Smooth muscle cell (in vitro differentiated cells): ENCODE data around the gene ADGRV1. TPM values are rescaled to one million over a fixed set of nuclear protein-coding genes. Genes with fewer than 3 reads are reported as not detected.
A peak's percentile ranks its signal among the peaks of the same experiment; 100 is the strongest.

Experiments
- DNase-seq: peaks from one replicate; lab custom pipeline; 2025; ENCODE audit not compliant: unreplicated experiment; lab: John Stamatoyannopoulos, UW
- H2AFZ ChIP-seq: fragments of 200-600 bp; sonication (generic); 2 replicates; pipeline ENCODE4 v1.6.0; 2016; ENCODE audit warnings: antibody characterized with exemption, low read depth, mild to moderate bottlenecking
- H3F3A ChIP-seq: fragments of 200-600 bp; sonication (generic); 2 replicates; pipeline ENCODE4 v1.6.0; 2017; ENCODE audit warnings: antibody characterized with exemption, low read depth
- H3K27ac ChIP-seq: fragments of 200-600 bp; sonication (generic); 2 replicates; pipeline ENCODE4 v1.5.1; 2016; ENCODE audit warnings: low read depth, mild to moderate bottlenecking
- H3K27me3 ChIP-seq: fragments of 200-600 bp; sonication (generic); 2 replicates; pipeline ENCODE4 v1.6.1; 2016; ENCODE audit warnings: low read depth, mild to moderate bottlenecking
- H3K36me3 ChIP-seq: fragments of 200-600 bp; sonication (generic); 2 replicates; pipeline ENCODE4 v1.5.1; 2016; ENCODE audit warnings: low read depth
- H3K4me1 ChIP-seq: fragments of 200-600 bp; sonication (generic); 2 replicates; pipeline ENCODE4 v1.5.1; 2016; ENCODE audit warnings: low read depth
- H3K4me2 ChIP-seq: fragments of 200-600 bp; sonication (generic); 2 replicates; pipeline ENCODE4 v1.6.0; 2016; ENCODE audit warnings: mild to moderate bottlenecking
- H3K4me3 ChIP-seq: fragments of 200-600 bp; sonication (generic); 2 replicates; pipeline ENCODE4 v1.5.1; 2016; ENCODE audit warnings: mild to moderate bottlenecking
- H3K79me2 ChIP-seq: fragments of 200-600 bp; sonication (generic); 2 replicates; pipeline ENCODE4 v1.6.0; 2016; ENCODE audit warnings: low read depth, mild to moderate bottlenecking
- H3K9ac ChIP-seq: fragments of 200-600 bp; sonication (generic); 2 replicates; pipeline ENCODE4 v1.6.0; 2016; ENCODE audit warnings: low read depth
- H3K9me3 ChIP-seq: fragments of 200-600 bp; sonication (generic); replicated peaks from 2 replicates; pipeline ENCODE4 v1.5.1; 2016; ENCODE audit warnings: low read depth
- H4K20me1 ChIP-seq: fragments of 200-600 bp; sonication (generic); 2 replicates; pipeline ENCODE4 v1.6.0; 2016; ENCODE audit warnings: low read depth
- CTCF ChIP-seq: fragments of 200-600 bp; sonication (generic); IDR thresholded peaks from 2 replicates; pipeline ENCODE4 v1.5.1; 2017; ENCODE audit warnings: borderline replicate concordance, mild to moderate bottlenecking, antibody characterized with exemption; ENCODE audit not compliant: insufficient read depth, poor library complexity, severe bottlenecking
- WGBS: methylation state at CpG from one replicate; pipeline ENCODE4 v1.1.7; 2016; ENCODE audit warnings: low lambda C conversion rate; 5-methylcytosine and 5-hydroxymethylcytosine counted together
- polyA plus RNA-seq: library from polyadenylated mRNA; unstranded; fragments of >200 nt; fragmentation: Nextera tagmentation; extraction: Ambion mirVana; gene quantifications from 2 replicates; pipeline ENCODE4 v1.2.1, GENCODE V29; 2016
- total RNA-seq: library from RNA; depleted of rRNA; stranded (reverse); fragments of >200 nt; gene quantifications from 2 replicates; pipeline ENCODE4 v1.2.3, GENCODE V29; 2014

Gene ADGRV1
- total and polyA plus RNA-seq, 2 experiments from 2014 or later: 16.8 to 17.7 TPM

- no peak overlapping the region for H3K4me2 ChIP-seq
- H3K4me1 ChIP-seq: no peaks in the 10 kb centered on the region
- no peaks in the 10 kb centered on the region for H4K20me1 ChIP-seq
These were observed 342.7 kb downstream of the ADGRV1 start for GRCh38 chr5:90901261-90901660.

GRCh38 chr5:90902170-90902569, 343.6 kb downstream of the ADGRV1 start:
- Histone ChIP-seq H3K9ac (no peak overlapping the region), H3K4me1 (no peaks in the 10 kb centered on the region), H3K36me3 (no peaks in the 10 kb centered on the region), H3K27me3 (no peaks in the 10 kb centered on the region), H3F3A (no peaks in the 10 kb centered on the region), H2AFZ (no peak overlapping the region), H3K4me2 (no peak overlapping the region), H3K9me3 (no peaks in the 10 kb centered on the region), H3K79me2 (no peaks in the 10 kb centered on the region), H3K4me3 (no peak overlapping the region), H4K20me1 (no peaks in the 10 kb centered on the region), H3K27ac (no peak overlapping the region)
- TF ChIP-seq CTCF: no peak
- no peak for DNase-seq
- WGBS: 92% methylated on average over 4 of the region's 4 CpGs

More at GRCh38 chr5:90901261-90901660, 342.7 kb downstream of the ADGRV1 start:
- Histone ChIP-seq H3F3A (no peaks in the 10 kb centered on the region), H3K36me3 (no peaks in the 10 kb centered on the region), H3K27me3 (no peaks in the 10 kb centered on the region), H3K27ac (no peak overlapping the region), H3K4me3 (no peak overlapping the region), H3K9me3 (no peaks in the 10 kb centered on the region), H3K79me2 (no peaks in the 10 kb centered on the region), H2AFZ (no peak overlapping the region), H3K9ac (no peak overlapping the region)
- DNase-seq: no peak
- TF ChIP-seq CTCF: no peak

- 92% methylated on average over 6 of the region's 6 CpGs for WGBS
- Histone ChIP-seq H3K36me3 (no peaks in the 10 kb centered on the region), H3F3A (no peaks in the 10 kb centered on the region)
These were observed 344.2 kb downstream of the ADGRV1 start for GRCh38 chr5:90902651-90903386.

More at GRCh38 chr5:90902651-90903386, 344.2 kb downstream of the ADGRV1 start:
- no peak for TF ChIP-seq CTCF
- DNase-seq: no peak
- Histone ChIP-seq H2AFZ (peak overlapping the region; percentile 11), H3K27ac (no peak overlapping the region), H3K4me3 (no peak overlapping the region), H3K9me3 (no peaks in the 10 kb centered on the region), H3K4me1 (no peaks in the 10 kb centered on the region), H3K27me3 (no peaks in the 10 kb centered on the region), H3K9ac (no peak overlapping the region), H4K20me1 (no peaks in the 10 kb centered on the region), H3K79me2 (no peaks in the 10 kb centered on the region), H3K4me2 (no peak overlapping the region)
